ENCODE results near the gene TMEM131.

The TMEM131 gene

DNA sequence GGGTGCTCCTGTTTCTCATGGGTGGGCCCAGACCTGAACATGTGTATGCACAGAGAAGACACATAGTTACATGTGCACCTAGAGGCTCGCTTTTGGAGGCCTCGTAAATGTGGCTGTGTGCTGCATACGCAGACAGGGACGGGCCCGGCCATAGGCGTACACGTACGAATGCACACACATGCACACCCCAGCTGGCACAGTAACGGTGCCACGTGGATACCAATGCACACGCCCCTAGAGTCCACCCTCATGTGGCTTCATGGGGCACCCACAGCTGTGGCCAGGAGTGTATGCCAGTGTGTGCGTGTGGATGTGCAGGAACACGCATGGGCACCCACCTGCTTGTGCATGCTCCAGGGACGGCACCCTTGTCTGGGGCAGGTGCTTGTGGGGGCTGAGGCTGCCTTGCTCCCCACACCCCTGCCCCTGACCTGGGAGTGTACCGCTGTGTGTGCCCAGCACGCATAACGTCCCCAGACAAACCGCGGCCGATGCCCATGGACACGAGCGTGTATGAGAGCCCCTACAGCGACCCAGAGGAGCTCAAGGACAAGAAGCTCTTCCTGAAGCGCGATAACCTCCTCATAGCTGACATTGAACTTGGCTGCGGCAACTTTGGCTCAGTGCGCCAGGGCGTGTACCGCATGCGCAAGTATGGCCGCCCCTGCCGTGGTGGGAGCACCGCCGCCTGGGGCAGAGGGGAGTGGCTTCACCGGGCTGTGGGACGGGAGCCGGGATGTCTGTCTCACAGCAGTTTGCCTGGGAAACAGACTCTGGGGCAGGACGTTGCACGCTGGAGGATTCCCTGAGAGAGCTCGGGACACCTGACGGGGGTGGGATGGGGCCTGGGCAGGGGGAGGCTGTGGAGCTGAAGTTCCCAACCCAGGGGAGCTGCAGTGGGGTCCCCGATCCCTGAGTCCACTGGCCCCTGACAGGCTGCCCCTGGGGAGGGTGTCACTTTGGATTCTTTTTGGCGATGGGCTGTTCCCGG lies 261.4 kb downstream of the TMEM131 start:
- DNase-seq, result no peak

DNA sequence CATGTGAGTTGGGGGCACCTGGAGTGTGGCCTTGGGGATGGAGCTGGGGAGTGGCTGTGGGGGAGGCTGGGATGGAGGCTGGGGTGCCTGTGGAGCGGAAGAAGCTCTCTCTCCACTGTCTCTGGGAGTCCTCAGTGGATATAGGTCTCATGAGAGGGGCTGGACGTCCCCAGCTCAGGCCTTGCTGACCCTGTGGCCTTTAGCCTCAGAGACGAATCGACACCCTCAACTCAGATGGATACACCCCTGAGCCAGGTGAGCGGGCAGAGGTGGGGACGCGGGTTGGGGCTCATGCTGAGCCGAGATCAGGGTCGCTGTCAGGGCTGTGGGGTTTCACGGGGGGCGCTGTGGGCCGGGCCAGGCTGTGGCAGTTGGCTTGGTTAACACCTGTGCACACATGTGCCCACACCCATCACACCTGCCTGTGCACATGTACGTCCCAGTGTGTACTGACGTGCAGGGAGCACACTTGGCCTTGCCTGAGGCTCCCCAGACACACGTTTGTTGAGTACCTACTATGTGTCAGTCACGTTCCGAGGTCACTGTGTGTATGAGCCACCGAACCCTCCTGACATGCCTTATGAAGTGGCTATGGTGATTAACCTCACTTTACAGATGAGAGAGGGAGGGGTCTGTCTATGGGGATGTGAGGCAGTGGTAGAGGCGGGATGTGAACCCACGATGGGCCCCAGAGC lies 262.3 kb downstream of the TMEM131 start:
- DNase-seq, result no peak

DNA sequence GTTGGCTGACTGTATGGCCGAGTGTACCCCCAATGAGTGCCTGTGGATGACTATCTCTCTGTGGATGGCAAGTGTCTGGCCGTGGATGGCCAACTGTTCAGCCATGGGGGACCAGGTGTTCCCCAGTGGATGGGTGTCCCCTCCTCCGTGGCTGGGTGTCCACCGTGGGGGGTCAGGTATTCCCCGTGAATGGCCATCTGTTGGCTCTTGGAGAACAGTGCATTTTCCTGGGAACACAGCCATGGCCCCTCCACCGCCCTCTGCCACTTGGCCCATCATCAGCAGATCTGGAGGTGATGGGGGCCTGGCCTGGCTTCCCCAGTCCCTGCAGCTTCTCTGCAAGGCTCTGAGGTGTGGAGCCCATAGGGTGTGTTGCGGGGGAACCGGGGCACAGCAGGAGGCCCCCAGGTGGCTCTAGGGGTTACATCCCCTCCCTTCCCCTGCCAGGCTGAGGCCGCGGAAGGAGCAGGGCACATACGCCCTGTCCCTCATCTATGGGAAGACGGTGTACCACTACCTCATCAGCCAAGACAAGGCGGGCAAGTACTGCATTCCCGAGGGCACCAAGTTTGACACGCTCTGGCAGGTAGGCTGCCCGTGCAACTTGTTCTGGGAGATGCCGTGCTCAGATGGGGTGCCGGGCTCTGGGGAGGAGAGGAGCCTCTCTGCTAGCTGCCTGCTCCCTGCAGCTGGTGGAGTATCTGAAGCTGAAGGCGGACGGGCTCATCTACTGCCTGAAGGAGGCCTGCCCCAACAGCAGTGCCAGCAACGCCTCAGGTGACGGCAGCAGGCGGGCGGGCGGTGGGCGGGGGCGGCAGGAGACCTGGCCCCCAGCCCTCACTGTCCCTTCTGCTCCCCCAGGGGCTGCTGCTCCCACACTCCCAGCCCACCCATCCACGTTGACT lies 263.1 kb downstream of the TMEM131 start:
- no peak for DNase-seq

DNA sequence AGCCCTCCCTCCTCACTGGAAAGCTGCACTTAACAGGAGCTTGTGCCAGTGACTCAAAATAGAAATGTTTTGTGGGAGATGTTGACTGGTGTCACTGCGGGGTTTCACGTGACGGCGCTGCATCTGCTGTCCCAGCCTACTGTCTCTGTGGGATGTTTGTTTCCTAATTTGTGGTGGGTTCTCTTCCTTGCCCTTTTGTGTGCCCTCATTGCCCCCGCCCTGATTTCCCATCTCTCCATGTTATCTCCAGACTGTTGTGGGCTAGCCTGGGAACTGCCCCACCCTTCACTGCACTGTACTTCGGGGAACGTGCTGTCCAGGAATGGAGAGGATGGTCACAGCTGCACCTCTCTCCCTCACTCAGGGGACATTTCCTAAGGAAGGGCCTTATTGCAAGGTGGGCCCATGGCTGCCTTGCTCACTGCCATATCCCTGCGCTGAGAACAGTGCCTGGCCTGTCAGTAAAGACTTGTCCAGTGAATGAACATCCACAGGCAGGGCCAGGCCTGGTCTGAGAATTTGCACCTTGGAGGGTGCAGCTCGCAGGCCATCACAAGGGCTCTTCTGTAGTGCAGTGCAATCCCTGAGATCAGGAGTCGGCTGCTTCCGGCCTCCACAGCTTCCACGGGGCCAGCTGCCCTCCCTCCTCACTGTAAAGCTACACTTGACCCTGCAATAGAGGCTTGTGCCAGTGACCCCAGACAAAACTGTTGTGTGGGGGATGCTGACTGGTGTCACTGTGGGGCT lies 264.3 kb downstream of the TMEM131 start:
- no peak for DNase-seq

DNA sequence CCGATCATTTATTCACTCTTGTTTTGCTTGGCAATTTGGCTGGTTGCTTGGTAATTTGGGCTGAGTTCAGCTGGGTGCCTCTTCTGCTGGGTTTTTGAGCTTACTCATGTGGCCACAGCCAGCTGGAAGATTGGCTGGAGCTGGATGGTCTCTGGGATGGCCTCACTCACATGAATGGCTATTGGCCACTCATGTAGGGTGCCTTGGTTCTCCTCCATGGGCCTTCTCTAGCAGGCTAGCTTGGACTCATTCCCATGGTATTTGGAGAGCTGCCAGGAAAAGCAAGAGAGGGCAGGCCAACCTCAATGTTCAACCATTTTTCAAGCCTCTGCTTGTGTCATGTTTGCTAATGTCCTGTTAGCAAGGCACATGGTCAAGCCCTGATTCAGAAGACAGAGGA lies 265.5 kb downstream of the TMEM131 start:
- DNase-seq, result peak; percentile 6

DNA sequence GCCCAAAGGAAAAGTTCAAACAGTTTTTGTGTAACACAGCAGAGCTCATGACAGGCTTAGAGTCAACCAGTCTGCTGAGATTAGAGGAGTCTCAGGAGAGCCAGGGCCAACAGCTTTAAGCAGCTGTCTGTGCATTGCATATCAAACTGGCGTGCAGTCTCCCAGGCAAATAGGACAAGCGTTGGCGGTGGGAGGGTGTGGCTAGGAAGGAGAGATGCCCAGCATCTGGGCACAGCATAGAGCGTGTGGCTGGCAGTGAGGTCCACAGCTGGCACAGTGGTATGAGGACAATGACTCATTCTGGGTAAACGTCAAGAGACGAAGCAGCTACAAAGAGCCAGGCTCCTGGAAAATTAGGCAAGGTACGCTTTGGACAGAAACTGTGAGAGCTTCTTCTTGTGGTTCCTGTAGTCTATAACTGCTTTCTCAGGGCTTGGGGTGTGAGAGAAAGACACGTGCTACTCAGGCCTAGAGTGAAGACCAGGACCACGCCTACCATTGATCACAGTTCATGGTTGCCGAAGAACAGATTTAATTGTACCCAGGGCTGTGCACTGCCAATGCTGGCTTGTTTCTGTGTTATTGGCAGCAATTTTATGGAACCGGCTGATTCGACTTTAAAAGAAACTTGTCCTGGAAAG lies 267.5 kb downstream of the TMEM131 start:
- DNase-seq, result no peak

DNA sequence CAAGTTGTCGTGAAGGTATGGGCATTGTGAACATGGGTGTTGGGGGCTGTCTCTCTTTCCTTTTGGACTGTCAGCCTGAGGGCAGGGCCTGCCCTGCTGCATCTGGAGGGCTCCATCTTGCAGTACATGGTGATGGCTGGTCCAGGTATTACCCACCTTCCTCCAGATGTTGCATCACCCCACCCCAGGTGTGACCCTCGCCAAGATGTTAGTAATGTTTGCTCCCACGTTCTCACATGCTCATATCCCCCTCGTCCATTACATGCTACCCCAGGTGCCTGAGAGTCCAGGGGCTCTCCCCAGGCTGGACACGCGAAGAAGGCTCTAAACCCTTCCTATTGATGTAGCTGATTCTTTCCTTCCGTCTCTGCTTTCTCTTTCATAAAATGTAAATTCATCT lies 268.5 kb downstream of the TMEM131 start:
- no peak for DNase-seq

DNA sequence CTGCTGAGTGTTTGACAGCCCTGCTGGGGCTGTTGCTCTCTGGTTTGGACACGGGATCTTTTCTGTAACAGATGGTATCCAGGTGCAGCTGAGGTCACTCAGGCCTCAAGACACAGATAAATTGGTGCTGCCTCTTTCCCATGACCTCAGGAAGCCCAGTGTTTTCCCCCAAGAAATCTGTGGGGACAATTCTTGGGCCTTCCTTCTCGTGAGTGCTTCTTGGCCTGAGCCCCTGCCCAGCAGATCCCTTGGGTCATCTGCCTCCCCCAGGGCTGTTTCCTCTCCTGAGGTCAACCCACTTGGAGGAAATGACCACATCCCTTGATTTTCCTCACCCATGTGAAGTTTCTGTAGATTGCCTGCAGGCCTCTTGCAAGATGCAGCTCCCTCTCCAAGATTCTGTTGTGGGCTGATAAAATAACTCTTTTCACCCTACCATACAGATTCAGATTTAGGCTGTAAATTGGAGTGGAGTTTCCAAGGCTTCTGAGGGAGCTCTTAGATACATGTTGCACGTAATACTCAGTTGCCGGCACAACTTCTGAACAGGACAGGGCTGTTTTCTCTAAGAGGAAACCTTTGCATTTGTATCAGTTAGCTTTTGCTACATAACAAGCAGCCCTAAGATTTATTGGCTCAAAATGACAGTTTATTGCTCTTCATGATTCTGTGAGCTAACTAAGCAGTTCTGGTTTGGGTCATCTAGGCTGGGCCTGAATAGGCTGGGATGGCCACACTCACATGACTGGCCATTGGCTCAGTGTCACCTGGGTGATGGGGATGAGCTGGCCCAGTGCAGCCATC lies 269.3 kb downstream of the TMEM131 start:
- DNase-seq, result no peak

DNA sequence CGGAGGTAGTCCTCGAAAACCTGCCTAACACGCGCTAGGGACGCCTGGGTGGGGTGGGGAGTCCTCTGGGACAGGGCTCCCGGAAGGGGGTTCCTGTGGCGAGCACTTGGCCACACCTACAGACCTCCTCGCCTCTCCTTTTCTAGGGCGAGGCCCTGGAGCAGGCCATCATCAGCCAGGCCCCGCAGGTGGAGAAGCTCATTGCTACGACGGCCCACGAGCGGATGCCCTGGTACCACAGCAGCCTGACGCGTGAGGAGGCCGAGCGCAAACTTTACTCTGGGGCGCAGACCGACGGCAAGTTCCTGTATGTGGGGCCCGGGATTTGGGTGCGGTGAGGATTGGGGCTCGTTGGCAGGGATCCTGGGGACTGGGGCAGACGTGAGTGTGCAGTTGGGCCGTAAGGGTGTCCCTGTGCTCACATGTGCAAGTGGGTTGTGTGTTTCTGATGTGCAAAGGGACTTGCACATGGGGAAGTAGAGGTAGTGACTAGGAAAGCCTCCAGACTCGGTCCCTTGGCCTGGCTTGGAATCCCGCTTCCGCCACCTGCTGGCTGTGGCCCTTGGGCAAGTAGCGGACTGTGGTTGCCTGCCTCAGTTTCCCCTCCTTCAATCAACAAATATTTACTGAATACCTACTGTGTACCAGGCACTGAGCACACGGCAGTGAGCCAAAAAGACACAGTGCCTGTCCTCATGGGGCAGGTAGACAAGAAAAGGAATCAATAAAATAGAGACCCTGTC lies 270.6 kb downstream of the TMEM131 start:
- no peak for DNase-seq

DNA sequence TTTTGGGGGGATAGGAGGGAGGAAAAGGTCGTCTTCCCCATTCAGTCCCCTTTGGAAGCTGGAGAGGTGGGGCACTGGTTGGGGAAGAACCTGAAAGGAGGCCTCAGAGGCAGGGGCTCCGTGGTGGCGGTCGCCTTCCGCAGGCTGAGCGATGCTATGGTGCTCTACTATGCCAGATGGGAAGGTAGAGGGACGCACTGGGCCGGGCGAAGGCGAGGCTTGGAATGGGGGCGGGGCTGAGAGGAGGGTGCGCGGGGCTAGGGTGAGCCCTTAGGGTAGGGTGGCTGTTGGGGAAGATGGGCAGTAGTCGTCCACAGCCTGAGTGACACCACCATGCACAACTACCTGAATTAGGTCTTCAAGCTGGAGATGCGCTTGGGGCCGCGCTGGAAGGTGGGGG lies 271.2 kb downstream of the TMEM131 start:
- DNase-seq, result no peak

DNA sequence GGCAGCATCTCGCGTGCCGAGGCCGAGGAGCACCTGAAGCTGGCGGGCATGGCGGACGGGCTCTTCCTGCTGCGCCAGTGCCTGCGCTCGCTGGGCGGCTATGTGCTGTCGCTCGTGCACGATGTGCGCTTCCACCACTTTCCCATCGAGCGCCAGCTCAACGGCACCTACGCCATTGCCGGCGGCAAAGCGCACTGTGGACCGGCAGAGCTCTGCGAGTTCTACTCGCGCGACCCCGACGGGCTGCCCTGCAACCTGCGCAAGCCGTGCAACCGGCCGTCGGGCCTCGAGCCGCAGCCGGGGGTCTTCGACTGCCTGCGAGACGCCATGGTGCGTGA lies 271.7 kb downstream of the TMEM131 start:
- DNase-seq, result no peak

DNA sequence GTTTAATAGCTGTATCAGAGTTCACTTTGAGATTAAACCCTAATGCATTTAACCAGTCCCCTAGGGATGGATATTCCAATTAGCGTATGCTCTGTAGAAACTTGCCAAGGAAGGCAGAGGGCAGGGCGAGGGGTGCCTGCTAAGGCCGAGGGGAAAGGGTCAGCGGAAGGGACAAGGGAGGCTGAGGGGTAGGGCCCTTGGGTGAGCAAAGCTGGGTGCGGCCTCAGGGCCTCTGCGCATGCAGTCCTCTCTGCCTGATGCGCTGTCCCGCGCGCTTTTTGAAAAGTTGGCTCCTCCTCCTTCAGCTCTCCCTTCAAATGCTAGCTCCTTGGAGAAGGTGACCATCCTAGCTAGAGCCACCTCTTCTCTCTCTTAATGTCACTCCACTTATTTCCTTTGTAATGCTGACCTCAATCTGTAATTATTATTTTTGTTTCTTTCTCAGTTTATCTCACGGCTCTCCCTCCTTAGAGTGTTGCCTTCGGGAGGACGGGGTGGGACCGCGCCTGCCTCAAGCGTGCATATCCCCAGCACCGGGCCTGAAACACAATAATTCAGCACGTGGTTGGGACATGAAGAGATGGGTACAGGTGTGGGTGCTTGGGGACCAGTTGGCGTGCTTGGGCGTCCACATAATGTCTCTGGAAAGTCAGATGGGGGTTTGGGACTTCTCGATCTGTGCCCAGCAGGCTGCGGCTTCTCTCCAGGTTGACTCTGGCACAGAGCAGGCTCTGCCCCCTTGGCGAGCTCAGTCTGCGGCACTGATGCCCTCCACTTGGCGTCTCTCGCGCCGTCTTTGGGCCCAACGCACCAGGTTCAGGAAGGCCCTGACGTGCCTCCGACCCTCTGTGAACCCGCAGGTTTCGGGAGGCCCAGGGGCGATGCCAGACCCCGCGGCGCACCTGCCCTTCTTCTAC lies 272.3 kb downstream of the TMEM131 start:
- no peak for DNase-seq

DNA sequence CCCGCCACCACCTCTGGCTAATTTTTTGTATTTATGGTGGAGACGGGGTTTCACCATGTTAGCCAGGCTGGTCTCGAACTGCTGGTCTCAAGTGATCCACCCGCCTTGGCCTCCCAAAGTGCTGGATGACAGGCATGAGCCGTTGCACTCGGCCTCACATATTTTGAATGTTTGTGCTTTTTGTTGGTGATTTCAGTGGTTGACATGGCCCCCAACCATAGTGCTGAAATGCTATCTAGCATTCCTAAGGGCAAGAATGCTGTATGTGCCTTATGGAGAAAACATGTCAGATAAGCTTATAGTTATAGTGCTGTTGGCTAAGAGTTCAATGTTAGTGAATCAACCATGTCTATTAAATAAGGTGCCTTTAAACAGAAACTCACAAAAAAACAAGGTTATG lies 273.5 kb downstream of the TMEM131 start:
- no peak for DNase-seq

DNA sequence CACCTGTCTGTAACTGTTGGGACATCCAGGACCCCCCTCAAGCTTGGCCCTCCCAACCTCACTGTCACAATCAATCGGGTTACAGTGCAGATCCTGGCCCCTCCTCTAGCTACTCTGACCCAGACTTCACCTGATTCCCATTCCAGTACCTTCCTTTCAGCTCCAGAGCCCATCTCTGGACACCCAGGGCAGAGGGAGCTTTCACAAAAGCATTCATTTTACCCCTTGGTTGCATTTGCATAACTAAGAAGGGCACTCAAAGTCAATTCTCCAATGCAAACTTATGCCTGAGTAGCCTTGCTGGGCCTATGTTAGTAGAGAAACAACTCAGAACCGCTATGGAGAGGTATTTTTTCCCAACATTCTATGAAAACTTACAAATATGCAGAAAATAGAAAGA lies 275.0 kb downstream of the TMEM131 start:
- no peak for DNase-seq

DNA sequence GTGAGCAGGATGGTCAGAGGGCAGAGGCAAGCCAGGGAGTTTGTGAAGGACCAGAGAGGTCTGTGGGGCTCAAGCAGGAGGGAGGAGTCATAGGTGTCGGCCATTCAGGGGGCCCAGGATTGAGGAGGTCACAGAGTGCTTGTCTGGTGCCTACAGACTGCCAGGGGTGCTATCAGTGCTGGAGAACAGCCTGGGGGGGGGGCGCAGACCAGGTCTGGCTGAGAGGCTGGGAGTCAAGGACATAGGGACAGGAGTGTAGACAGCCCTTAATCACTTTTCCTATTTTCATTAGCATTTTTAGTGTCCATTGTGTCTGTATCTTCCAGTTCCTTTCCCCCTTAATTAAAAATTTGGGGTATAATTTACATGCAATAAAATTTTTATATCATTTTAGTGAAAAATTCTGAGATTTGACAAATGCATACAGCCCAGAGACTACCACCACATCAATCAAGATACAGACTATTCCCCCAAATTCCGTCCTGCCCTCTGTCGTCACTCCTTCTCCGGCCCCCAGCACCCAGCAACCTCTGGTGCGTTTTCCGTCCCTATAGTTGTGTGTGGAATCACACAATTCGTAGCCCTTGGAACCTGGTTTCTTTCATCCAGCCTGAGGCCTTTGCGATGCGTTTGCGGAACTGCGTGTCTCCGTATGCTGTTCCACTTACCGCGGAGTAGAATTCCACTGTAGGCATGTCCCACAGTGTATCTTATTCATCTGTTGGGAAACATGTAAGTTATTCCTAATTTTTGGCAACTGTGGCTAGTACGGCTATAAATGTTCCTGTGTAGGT lies 276.2 kb downstream of the TMEM131 start:
- no peak for DNase-seq

DNA sequence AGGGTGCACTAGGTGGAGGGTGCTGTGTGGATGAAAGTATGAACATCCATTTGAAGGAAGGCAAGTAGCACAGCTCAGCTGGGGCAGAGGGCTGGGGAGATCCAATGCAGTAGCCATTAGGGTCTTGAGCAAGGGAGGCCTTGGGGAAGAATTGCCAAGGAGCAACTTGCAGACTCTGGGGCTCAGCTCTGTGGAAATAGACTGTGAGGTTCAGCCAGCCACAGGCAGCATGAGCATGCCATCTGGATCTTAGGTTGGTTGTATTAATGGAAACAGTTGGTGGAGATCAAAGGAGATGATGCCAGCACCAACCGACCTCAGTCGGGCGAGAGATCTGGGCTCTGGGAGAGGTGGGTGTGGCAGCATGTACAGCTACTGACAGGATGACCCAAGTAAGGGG lies 276.8 kb downstream of the TMEM131 start:
- no peak for DNase-seq

DNA sequence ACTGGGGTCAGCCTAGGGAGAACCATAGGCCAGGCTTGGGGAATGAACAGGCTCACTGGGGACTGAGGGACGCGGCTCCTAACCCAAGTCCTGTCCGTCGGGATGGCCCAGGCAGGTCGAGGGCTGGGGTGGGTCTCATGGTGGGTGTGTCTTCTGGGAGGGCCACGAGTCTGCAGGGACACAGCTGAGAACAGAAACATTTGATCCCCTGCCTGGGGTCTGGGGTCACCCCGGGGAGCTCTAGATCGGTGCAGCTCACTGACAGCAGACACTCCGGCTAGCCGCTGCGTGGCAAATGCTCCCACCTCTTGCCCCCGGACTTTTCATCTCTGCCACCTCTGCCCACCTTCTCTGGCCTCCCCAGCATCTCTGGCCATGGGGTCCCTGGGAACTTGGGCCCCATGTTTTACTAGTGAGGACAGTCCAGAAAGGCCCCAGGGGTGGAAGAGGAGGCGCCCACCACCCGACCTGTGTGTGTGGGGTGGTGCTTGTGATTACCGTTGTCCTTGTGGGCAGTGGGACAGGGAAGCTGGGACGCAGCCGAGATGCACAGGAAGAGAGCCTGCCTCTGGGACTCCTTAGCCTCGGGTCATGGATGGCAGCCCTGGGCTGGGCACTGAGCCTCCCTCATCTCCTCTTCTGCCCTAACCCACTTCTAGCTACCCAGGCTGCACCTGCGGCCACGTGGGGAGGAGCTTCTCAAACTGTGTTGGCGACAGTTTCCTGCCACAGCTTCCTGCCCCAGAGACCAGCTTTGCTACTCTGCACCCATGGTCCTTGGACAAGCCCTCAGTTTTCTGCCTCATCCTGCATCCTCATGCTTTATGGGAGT lies 277.5 kb downstream of the TMEM131 start:
- no peak for DNase-seq

DNA sequence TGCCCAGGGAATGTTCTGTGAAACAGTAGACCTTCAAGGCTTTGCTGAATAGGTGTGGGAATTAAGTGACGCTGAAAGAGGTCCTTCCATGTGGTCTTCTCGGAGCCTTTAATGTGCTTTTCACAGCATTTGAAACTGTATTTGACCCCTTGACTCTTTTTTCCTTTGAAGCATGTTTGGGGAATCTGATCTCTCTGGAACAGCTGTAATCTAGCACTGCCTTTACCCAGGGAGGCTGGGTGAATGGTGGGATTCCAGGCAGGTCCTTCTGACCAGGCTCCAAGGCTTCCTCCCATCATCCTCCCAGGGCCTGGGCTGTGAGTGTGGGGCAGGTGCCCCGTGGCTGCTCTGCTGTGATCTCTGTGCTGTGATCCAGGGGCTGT lies 278.1 kb downstream of the TMEM131 start:
- no peak for DNase-seq
